ENCODE measurements around the gene NUAK1. TPM values are rescaled to one million over a fixed set of nuclear protein-coding genes. Genes with fewer than 3 reads are reported as not detected.

The NUAK1 gene
- total and polyA plus RNA-seq, 2 experiments from 2014 or later: 5.4 to 16.9 TPM

DNA sequence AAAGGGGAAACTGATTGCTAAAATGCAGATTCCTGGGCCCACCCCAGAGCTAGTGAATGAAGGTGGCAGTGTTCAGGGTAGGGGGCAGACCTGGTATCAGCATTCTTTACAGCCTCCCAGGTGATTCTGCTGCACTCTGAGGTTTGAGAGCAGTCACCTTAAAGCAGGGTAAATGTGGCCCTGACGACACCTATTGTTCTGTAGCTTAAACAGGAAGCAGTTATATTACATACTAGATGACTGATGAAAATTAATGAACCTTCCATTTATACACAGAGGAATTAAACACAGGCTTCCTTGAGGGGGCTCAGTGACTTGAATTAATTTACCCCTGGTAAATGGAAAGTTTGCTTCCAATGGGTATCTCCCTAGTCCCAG lies 25.3 kb downstream of the NUAK1 start:
- H3F3A ChIP-seq (replicated peaks; ENCODE audit: low read depth): no peaks in the 10 kb centered on the region; the same call in 1 of the 2 replicates
- no peaks in the 10 kb centered on the region for H3K27me3 ChIP-seq (ENCODE audit: insufficient read depth)
- H3K9me2 ChIP-seq (ENCODE audit: insufficient read depth): no peaks in the 10 kb centered on the region
- Mint-ChIP-seq H3K4me1 (peaks cover 73% of the 10 kb centered on the region), H3K4me3 (no peak overlapping the region), H3K27me3 (ENCODE audit: insufficient read depth, low read depth, poor library complexity) (peaks cover 11% of the 10 kb centered on the region), H3K27ac (peak overlapping the region; percentile 2; the same call in 1 of the 2 replicates), H3K36me3 (ENCODE audit: low read depth) (no peaks in the 10 kb centered on the region), H3K9me3 (no peaks in the 10 kb centered on the region)
- H3K36me3 ChIP-seq (ENCODE audit: insufficient read depth): no peaks in the 10 kb centered on the region
- peaks cover 71% of the 10 kb centered on the region for H3K4me1 ChIP-seq (ENCODE audit: insufficient read depth)
- no peak overlapping the region for H2AFZ ChIP-seq
- H4K20me1 ChIP-seq (replicated peaks; ENCODE audit: insufficient read depth): 0 out of 2 replicates have a peak, but pooled peaks cover 4% of the 10 kb centered on the region
- H3K4me3 ChIP-seq: no peak overlapping the region
- DNase-seq (ENCODE audit: low spot score) (no peak), ATAC-seq (no peak)
- H3K27ac ChIP-seq (ENCODE audit: low read depth): peak overlapping the region; percentile 32; the same call in 1 of the 2 replicates
- H3K4me2 ChIP-seq: no peak overlapping the region; the same call in 1 of the 2 replicates
- TF ChIP-seq EZH2phosphoT487 (IDR thresholded peaks at IDR 0.05; ENCODE audit: unreplicated experiment) (no peak), CREB1 (CRISPR knock-in tag; IDR thresholded peaks at IDR 0.05; ENCODE audit: low read depth) (no peak), NANOG (IDR thresholded peaks at IDR 0.05; ENCODE audit: borderline replicate concordance) (no peak), ZNF462 (CRISPR knock-in tag; IDR thresholded peaks at IDR 0.05) (no peak), EZH2 (IDR thresholded peaks at IDR 0.05; ENCODE audit: low read depth, unreplicated experiment) (no peak), STAT1 (IDR thresholded peaks at IDR 0.05; ENCODE audit: unreplicated experiment) (no peak)
- TF ChIP-seq, protein P1, sequence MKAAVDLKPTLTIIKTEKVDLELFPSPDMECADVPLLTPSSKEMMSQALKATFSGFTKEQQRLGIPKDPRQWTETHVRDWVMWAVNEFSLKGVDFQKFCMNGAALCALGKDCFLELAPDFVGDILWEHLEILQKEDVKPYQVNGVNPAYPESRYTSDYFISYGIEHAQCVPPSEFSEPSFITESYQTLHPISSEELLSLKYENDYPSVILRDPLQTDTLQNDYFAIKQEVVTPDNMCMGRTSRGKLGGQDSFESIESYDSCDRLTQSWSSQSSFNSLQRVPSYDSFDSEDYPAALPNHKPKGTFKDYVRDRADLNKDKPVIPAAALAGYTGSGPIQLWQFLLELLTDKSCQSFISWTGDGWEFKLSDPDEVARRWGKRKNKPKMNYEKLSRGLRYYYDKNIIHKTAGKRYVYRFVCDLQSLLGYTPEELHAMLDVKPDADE (IDR thresholded peaks at IDR 0.05): no peak
- peaks cover 93% of the 10 kb centered on the region for H3K79me2 ChIP-seq (replicated peaks; ENCODE audit: insufficient read depth)

Measured in GM23338 (cell line).